NOMO-1 (cell line): ENCODE data around the gene SOX13.

ENCODE experiments used
- DNase-seq, 2 experiments: peaks; one replicate each; lab custom pipeline; 2025; ENCODE audit not compliant: unreplicated experiment in 2 of 2; lab: John Stamatoyannopoulos, UW

Gene SOX13

DNA sequence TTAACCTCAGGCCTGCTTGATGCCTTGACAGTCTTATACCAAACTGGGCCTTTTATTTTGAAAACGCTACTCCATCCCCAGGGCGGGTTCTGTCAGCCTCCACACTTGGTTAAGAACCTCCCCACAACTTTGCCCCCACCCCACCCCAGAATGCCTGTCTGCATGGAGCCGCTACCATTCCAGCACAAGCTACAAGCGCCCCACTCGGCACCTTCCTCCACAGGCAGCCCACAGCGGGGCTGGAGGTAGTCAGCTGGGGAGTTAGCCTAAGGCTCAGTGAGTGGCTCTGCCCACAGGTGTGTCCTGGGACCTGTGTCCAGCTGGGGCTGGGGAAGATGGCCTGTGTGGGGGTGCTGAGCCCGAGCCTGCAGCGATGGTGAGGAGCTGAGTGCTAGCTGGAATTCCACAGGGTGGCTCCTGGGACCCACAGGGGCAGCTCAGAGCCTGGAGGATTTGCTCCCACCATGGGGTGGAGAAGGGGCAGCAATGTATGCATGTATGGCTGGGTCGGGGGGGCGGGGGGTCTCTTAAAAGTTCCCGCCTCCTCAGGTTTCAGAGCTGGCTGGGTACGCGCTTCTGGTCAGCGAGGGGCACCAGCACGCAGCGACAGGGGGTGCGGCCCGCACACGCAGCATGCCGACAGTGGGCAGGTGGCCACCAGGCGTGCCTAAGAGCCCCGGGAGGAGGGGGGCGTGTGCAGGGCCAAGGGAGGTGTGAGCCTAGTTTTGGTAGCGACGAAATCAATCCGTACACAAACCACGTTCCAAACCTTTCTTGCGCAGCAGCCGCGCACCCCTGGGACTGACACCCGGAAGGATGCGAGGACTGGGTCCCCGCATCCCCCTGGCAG is 78.0 kb downstream of the SOX13 start:
- no peak for DNase-seq

DNA sequence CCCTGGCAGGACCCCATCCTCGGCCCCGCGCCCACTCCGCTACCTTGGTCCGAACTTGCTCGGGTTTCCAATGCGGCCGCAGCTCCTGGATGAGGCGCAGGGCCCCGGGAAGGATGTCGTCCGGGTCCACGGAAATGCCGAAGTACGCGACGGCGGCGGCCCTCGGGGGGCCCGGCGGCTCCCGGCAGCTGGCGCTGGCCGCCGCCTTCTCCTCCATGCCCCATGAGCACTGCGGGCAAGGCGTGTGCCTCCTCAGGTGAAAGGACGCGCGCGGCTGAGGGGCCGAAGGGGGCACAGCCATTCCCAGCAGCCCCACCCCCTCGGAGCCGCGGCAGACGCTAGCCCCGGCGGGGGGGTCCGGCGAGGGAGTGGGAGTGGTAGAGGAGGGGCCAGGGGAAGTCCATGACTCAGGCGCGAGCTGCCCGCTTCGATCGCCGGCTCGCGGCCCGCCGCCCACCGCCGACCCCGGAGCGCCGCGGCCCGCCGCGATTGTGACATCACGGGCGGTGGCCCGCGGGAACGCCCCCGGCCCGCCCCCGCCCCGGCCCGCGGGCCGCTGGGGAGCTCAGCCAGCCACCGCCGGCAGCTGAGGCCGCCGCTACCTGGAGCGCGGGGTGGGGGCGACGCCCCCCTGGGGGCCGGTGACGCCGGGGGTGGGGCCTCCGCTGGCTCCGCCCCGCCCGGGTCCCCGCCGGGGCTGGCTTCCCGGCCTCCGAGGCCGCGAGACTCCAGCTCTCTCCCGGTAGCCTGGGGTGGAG is 78.8 kb downstream of the SOX13 start, which contains the start of gene ETNK2:
ETNK2 (minus strand) TSS at position 493 of the 758 bp plus-strand sequence; CDS start at position 301, 192 bp downstream.
- peak in 1 of 2 experiments; percentile 29 for DNase-seq

GRCh38 chr1:204152310-204153044 is 79.6 kb downstream of the SOX13 start:
- no peak for DNase-seq

- DNase-seq: no peak
Observed at GRCh38 chr1:204153667-204154066, 80.8 kb downstream of the SOX13 start.

- no peak for DNase-seq
Observed at GRCh38 chr1:204154568-204155255, 81.8 kb downstream of the SOX13 start.

DNA sequence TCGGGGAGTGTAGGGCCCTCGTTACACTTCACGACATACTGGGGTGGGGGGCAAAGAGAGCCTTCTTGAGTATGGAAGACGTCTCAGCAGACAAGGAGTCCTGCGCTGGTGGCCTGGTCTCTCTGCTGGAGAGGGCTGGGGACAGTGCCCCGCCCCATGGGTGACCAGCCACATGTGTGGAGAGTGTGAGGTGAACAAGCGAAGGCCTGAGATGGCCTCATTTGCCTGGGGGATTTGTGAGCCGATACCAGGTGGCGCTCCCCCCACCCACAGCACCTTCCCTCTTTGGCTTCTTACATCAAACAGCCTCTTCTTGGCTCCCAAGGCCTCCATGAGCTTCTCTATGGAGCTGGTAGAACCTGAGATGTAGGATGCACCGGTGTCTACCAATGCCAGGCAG is 83.0 kb downstream of the SOX13 start:
- no peak for DNase-seq

DNA sequence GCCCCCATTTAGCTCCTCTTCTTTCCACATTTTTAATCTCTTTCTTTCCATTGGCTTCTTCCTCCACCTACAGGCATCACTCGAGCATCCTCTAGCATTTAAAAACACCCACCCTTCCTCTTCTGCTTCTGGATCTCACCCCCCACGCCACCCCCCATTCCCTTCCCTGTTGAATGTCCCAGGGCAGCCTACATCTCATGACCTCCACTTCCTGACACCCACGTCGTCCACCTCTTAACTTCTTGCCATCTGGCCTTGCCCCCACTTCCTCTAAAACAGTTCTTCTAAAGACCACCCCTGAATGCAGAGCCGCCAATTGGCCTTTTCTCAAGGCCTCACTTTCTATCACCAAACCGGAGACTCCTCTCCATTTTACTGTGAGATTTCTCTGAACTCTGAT is 85.0 kb downstream of the SOX13 start:
- DNase-seq: no peak

DNA sequence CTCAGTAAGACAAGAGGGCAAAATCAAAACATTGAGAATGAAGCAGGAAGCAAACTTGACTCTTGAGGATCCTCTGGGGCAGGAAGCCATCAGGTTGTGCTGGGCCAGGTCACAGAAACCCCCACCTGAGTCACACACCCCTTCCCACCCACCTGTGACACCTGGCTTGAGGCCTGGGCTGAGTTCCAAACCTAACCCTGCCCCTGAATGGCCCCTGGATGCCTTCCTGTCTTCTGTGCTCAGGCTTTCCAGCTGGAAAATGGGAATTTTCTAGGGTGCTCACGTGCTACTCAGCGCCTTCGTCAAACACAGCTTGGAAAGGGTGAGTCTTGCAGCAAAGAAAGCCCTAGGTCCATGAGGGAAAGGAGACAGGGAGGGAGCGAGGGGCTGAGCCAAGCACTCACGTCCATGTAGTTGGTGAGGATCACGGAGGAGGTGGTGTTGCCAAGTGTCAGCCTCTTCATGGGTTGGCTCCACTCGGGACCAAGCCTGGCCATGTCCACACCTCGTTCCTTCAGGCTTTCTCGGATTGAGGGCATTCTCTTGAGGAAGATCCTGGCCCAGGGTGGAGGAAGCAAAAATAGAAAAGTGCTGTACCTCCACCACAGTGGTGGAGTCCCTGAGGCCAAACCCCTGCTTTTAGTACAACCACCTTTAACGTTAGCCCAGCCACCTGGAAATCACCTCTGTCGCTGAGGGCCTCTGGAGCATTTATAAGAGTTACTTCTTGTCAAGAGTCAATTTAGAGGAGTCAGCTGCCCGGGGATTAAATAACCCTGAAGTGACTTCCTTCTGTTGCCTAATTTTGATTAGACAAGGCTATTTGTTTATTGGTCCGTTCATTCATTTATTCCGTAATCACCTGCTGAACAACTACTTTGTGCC is 88.9 kb downstream of the SOX13 start:
- DNase-seq: no peak

DNA sequence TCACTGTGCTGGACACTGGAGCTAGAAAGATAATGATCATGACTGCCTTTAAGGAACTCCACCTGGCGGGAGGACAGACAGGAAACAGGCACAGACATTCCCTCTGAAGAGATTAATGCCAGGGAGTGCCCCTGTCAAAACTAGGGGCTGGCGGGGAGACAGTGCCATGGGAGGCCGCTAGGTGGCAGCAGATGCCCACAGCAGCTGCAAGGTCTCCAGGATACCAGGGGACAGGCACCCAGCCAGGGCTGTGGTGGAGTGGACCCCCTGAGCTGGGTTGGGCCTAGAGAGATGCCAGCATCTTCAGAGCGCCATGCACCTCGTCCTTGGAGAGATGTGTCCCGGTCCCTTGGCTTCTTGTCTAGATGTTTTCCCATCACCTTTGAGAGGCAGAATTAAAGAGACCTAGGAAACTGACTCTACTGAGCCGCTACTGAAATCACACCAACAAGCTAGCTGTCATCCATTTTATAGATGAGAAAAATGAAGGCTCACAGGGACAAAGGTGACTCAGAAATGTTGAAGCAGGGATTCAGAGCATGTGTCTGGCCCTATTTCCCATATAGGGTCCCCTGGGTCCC is 89.7 kb downstream of the SOX13 start:
- peak; percentile 34 to 62 for DNase-seq

GRCh38 chr1:204166219-204166618 is 93.3 kb downstream of the SOX13 start, which contains the start of gene REN:
Gene REN (minus strand): TSS chr1:204166337. CDS start chr1:204166293, 44 bp downstream.
- DNase-seq: no peak

GRCh38 chr1:204167730-204168129 is 94.8 kb downstream of the SOX13 start:
- DNase-seq: no peak

- DNase-seq: no peak
Observed at GRCh38 chr1:204169858-204170257, 96.9 kb downstream of the SOX13 start.

DNA sequence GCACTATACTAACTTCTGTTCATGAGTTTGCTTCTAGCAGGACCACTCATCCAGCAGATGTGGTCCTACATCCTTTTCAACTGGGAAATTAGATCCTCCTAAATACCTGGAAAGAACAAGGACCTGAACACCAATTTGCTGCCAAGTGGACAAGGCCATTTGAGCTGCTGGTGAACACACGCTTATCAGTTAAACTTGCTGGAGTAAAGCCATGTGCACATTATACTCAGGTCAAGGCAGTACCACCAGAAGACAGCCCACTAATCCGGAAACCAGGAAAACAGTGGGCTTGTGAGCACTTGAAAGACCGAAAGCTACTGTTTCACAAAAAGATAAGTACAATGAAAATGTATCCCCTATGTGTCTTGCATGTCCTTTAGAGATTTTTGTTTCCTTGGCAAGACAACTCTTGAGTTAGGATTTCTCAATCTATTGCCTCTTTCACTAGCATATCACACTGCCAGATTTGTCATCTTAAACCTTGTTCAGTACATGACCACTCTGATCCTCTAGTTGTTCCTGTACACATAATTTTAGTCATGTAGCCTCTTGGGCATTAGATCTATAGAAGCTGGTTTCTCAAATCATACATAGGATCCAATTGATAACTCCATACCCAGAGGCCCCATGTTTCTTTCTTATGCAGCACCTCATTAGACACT is 97.7 kb downstream of the SOX13 start:
- DNase-seq: no peak

- DNase-seq: peak; percentile 17 to 38
Observed at GRCh38 chr1:204171751-204172178, 98.8 kb downstream of the SOX13 start.

GRCh38 chr1:204172404-204173029 is 99.6 kb downstream of the SOX13 start:
- DNase-seq: no peak

GRCh38 chr1:204174958-204175357 is 102.0 kb downstream of the SOX13 start:
- DNase-seq: no peak

- DNase-seq: no peak
Observed at GRCh38 chr1:204176049-204176448, 103.1 kb downstream of the SOX13 start.

DNA sequence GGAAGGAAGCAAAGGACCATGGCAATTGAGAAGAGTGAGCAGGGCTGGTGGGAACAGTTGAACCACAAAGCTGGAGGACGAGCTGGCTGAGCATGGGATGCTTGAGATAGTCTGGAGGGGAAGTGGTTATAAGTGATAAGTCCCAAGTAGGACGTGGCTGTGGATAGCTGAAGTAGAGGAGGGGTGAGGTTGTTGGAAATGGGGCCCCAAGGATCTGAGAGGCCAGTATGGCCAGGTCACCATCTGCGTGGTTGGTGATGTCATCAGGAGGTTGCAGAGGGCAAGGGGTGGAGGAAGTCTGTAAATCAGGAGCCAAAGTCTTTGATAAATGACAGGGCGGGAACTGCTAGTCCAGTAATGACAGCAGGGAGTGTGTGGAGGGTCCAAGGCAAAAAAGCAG is 104.2 kb downstream of the SOX13 start:
- peak; percentile 6 to 21 for DNase-seq
